ENCODE results near the gene KIAA1958.

- TF ChIP-seq POLR2AphosphoS5 (IDR thresholded peaks at IDR 0.05): no peak
- TF ChIP-seq CTCF (IDR thresholded peaks at IDR 0.05): no peak
Observed at GRCh38 chr9:112544477-112544876, 57.9 kb downstream of the KIAA1958 start.

All from suprapubic skin (tissue), 3 donors.